Heart left ventricle (tissue), 13 donors: Measurements from ENCODE around the gene ATG2B.

ENCODE experiments used
- CTCF ChIP-seq, 12 donors: fragments of 200-600 bp; sonication (generic) in 4 of 12; IDR thresholded peaks; one replicate each; pipeline versions ENCODE4 v1.5.0 to v1.8.0; 2018 to 2022; ENCODE audit warnings: antibody characterized with exemption in 12 of 12, mild to moderate bottlenecking in 5 of 12
- POLR2A ChIP-seq, 2 donors: fragments of 450-650 bp; IDR thresholded peaks; one replicate each; pipeline ENCODE4 v1.6.1; 2017; ENCODE audit warnings: antibody characterized with exemption in 2 of 2, mild to moderate bottlenecking in 2 of 2, moderate library complexity in 2 of 2
- donor health status: ischemic (EF 13 %, LVEDD 7.1; RV severe dilation, severe dysfunction).
- donor health status: DM: no; HTN: yes; CAD: no.
- donor health status: DM: no; HTN: no; CAD: no.
- donor health status: ischemic (EF 25% LVEDD 6.9; RV normal size, moderate dysfunction).
- donor health status: ischemic (EF 25% LVEDD 5.7; RV mildly dilated, moderate dysfunction).
- donor health status: ischemic (EF 35%, LVEDD 5.7; RV mildly dilated, moderate dysfunction).
- donor health status: nonischemic (EF 11% LVEDD 7.7; RV severe dilation, severe dysfunction).
- donor health status: DM: yes; HTN: yes; CAD: no.
- donor health status: PGD.
- donor health status: ischemic (EF 29% LVEDD 5.4; RV normal size, mild dysfunction).
- donor health status: nonischemic (EF 23%, LVEDD 6.1; RV moderate dilation, normal function).

GRCh38 chr14:96243785-96244184 lies 119.4 kb downstream of the ATG2B start:
- TF ChIP-seq POLR2A (IDR thresholded peaks at IDR 0.05) (no peak), CTCF (IDR thresholded peaks at IDR 0.05) (no peak)
